Activated naive CD4-positive, alpha-beta T cell treated with anti-CD3 and anti-CD28 coated beads, Interleukin-2, amount 50 U/mL, for 72 hours (primary cell): Measurements from ENCODE around the gene TSPEAR. TPM values are rescaled to one million over a fixed set of nuclear protein-coding genes. Genes with fewer than 3 reads are reported as not detected.
"Not testable (repeated sequence)": the region's sequence is repeated elsewhere in the genome, so short reads cannot be mapped to it uniquely, and the experiment has no call there.

Source experiments
- ATAC-seq, 2 donors: fragments of 150-1000 bp; cut with Tn5 transposase; 2 replicates each; pipeline ENCODE4 v1.10.0; 2021; ENCODE audit warnings: mild to moderate bottlenecking in 2 of 2, moderate library complexity in 2 of 2
- DNase-seq, 2 donors: peaks; one replicate each; pipeline ENCODE4 v3.0.0; 2021 to 2022; ENCODE audit warnings: low spot score in 2 of 2
- H3K27ac Mint-ChIP-seq, 2 donors: one replicate each; pipeline ENCODE4 v1.8.0; 2022; ENCODE audit warnings: mild to moderate bottlenecking in 2 of 2, mixed read lengths in 2 of 2
- H3K36me3 Mint-ChIP-seq, 2 donors: one replicate each; pipeline ENCODE4 v1.8.0; 2022; ENCODE audit warnings: mixed read lengths in 2 of 2
- H3K9me3 Mint-ChIP-seq, 2 donors: one replicate each; pipeline ENCODE4 v1.8.0; 2022; ENCODE audit warnings: mixed read lengths in 2 of 2
- total RNA-seq, 2 donors: library from RNA; stranded (reverse); gene quantifications; one replicate each; pipeline ENCODE4 v1.2.3, GENCODE V29; 2022

The TSPEAR gene
- total RNA-seq, 2 donors from 2014 or later: not detected

DNA sequence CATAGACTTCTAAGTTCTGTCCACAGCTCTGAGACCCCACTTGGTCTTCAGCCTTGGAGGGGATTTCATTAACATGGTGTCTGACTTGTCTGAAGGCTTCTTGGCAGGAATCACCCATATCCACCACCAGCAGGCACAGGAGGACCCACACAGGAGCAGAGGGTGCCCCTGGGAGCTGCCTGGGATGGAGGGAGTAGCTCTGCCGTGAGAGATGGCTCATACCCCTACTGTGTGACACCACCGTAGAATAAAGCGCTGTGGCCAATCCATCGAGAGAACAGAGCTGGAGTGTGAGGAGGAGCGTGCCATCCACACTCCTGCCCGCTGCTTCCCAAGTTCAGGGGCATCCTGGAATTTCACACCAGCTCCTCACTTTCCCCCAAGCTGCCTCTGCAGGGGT lies 26.3 kb downstream of the TSPEAR start:
- not testable (repeated sequence) for ATAC-seq, DNase-seq, H3K9me3 Mint-ChIP-seq, H3K36me3 Mint-ChIP-seq, H3K27ac Mint-ChIP-seq

DNA sequence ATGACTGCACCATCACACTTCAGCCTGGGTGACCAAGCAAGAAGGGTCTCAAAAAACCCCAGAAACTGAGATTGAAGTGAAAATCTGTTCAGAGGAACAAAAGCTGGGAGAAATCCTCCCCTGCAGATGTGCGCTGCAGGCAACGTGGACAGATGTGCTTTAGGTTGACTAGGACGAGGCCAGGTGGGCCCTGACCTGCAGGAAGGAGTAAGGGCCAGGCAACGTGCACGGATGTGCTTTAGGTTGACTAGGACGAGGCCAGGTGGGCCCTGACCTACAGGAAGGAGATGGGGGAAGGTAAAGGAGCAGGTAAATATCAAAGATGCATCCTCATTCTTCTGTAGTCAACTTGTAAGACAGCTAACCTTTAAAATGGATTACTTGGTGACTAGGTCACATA lies 26.9 kb downstream of the TSPEAR start:
- H3K9me3 Mint-ChIP-seq: no peaks in the 10 kb centered on the region
- H3K27ac Mint-ChIP-seq: peak overlapping the region in 1 of 2 donors; percentile 7
- DNase-seq: no peak
- H3K36me3 Mint-ChIP-seq: no peaks in the 10 kb centered on the region
- no peak for ATAC-seq

- peak overlapping the region in 1 of 2 donors; percentile 7 for H3K27ac Mint-ChIP-seq
- DNase-seq (no peak), ATAC-seq (no peak)
- H3K36me3 Mint-ChIP-seq: no peaks in the 10 kb centered on the region
- no peaks in the 10 kb centered on the region for H3K9me3 Mint-ChIP-seq
Measured at GRCh38 chr21:44684077-44684476, 27.3 kb downstream of the TSPEAR start.

DNA sequence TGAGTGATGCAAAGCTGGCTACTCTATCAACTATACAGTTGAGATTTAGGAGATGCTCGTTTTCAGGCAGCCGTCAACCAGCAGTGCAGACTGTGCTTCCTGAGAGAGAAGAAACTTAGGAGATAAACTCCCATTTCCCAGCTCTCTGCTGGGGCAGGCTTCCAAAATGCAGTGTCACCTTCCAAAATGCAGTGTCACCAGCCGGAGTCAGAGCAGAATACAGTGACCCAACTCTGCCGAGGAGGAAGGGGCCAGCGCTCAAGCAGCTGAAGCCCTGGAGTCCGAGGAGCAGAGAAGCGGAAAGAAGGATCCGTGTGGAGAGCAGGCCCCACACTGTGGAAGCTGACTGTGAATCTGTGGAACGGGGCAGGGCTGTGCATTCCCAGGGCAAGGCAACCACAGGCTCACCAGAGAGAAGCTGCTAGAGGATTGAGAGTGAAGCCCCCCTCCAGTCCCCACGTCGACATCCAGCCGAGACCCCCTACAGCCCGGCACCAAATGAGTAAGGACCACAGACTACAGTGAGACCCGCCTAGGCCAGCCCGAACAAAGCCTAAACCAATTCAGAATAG lies 28.7 kb downstream of the TSPEAR start:
- DNase-seq (no peak), ATAC-seq (no peak)
- H3K36me3 Mint-ChIP-seq: no peaks in the 10 kb centered on the region
- H3K27ac Mint-ChIP-seq: peak overlapping the region in 1 of 2 donors; percentile 14
- no peaks in the 10 kb centered on the region for H3K9me3 Mint-ChIP-seq

GRCh38 chr21:44681861-44682579 lies 29.4 kb downstream of the TSPEAR start, which contains the start of gene KRTAP12-1:
Gene KRTAP12-1, minus strand, starts transcription at chr21:44682163. Its CDS starts 40 bp downstream, at chr21:44682123.
- ATAC-seq: no peak
- Mint-ChIP-seq H3K27ac (peak within 1 kb of the TSS; percentile 14 to 22), H3K9me3 (no peaks in the 10 kb centered on the region), H3K36me3 (no peaks in the 10 kb centered on the region)
- no peak for DNase-seq

- Mint-ChIP-seq H3K27ac (peak overlapping the region in 1 of 2 donors; percentile 22), H3K36me3 (no peaks in the 10 kb centered on the region), H3K9me3 (no peaks in the 10 kb centered on the region)
- no peak for DNase-seq
- no peak for ATAC-seq
Measured at GRCh38 chr21:44681152-44681551, 30.2 kb downstream of the TSPEAR start.

GRCh38 chr21:44677881-44678280 lies 33.5 kb downstream of the TSPEAR start:
- DNase-seq (no peak), ATAC-seq (no peak)
- Mint-ChIP-seq H3K27ac (no peak overlapping the region), H3K9me3 (peaks cover 6 to 7% of the 10 kb centered on the region in 2 donors), H3K36me3 (peaks cover 0 to 3% of the 10 kb centered on the region in 2 donors)

- Mint-ChIP-seq H3K27ac (no peak overlapping the region), H3K9me3 (peaks cover 16 to 20% of the 10 kb centered on the region in 2 donors), H3K36me3 (peaks cover 5 to 19% of the 10 kb centered on the region in 2 donors)
- ATAC-seq: no peak
- DNase-seq: no peak
Measured at GRCh38 chr21:44671911-44672310, 39.5 kb downstream of the TSPEAR start.

- peaks cover 5 to 19% of the 10 kb centered on the region in 2 donors for H3K36me3 Mint-ChIP-seq
- peaks cover 16 to 20% of the 10 kb centered on the region in 2 donors for H3K9me3 Mint-ChIP-seq
- no peak for DNase-seq
- no peak for ATAC-seq
- no peak overlapping the region for H3K27ac Mint-ChIP-seq
Measured at GRCh38 chr21:44670642-44671432, 40.5 kb downstream of the TSPEAR start.

DNA sequence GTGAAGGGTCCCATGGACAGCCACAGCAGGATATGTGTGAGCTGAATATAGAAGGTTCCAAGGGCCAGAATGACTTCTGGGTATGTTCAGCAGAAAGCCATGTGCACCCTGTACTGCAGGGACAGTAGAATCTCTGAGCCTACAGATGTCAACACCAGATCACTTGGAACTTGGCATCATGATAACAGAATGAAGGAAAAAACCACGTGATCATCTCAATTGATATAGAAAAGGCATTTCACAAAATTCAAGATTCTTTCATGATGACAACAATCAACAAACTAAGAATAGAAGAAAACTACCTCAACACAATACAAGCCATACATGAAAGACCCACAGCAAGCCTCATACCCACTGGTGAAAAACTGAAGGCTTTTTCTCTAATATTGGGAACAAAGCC lies 43.8 kb downstream of the TSPEAR start:
- DNase-seq (no peak), ATAC-seq (no peak)
- H3K27ac Mint-ChIP-seq: no peak overlapping the region
- peaks cover 6 to 12% of the 10 kb centered on the region in 2 donors for H3K9me3 Mint-ChIP-seq
- peaks cover 5 to 13% of the 10 kb centered on the region in 2 donors for H3K36me3 Mint-ChIP-seq

DNA sequence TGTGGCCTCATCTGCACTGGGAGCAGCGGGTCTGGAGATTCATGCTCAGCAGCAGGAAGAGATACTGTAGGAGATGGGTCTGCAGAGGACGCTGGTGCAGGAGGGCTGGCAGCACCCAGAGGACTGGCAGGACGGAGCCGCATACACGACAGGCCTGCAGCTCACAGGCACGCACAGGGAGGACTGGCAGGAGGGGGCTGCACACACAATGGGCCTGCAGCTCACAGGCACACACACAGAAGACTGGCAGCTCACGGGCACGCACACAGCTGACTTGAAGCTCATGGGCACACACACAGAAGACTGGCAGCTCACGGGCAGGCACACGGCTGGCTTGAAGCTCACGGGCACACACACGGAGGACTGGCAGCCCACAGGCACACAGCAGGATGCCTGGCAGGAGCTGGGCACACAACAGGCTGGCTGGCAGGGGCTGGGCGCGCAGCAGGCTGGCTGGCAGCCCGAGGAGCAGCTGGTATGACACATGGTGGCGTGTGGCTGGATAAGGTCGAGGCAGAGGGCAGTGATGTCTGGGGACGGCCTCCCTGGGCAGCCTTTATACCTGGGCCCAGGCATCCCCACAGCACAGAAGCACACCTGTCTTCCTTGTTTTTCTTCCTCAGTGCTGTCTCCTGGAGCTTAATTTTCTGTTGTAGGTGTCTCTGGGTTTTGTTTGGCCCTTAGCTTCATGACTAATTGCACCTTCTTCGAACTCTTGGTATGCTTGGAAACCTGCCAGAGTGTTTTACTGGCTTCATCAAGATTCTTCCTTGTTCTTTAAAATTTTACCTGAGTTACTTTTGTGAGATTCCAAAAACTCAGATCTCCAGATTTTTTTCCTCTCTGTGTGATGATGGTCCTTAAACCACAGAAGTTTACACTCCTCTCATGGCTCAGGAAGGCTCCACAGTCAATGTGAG lies 44.7 kb downstream of the TSPEAR start, which contains the start of gene KRTAP12-2:
KRTAP12-2 (minus strand) TSS at position 527 of the 920 bp plus-strand sequence; CDS start at position 486, 41 bp downstream.
- DNase-seq: no peak
- Mint-ChIP-seq H3K27ac (peak within 1 kb of the TSS in 1 of 2 donors; percentile 46), H3K36me3 (peaks cover under 1 to 15% of the 10 kb centered on the region in 2 donors), H3K9me3 (peaks cover 12 to 13% of the 10 kb centered on the region in 2 donors)
- ATAC-seq: no peak

DNA sequence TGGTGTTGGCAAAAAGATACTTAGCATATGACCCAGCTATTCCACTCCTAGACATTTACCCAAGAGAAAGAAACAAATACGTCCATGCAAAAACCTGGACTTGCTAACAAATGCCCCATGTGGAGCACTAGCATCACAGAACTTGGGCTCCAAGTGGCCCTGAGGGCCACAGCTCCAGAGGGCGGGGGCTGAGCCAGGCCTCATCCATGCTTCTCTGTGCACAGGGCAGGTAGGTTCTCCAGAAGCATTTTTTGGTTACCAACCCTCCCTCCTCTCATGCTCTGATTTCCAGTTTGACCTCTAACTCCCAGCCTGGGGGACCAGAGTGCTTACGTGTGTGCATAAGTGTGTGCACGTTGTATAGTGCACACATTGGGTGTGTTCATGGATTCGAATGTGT lies 46.7 kb downstream of the TSPEAR start:
- ATAC-seq (no peak), DNase-seq (no peak)
- Mint-ChIP-seq H3K36me3 (peaks cover 10 to 20% of the 10 kb centered on the region in 2 donors), H3K9me3 (peaks cover 6 to 22% of the 10 kb centered on the region in 2 donors), H3K27ac (no peak overlapping the region)

DNA sequence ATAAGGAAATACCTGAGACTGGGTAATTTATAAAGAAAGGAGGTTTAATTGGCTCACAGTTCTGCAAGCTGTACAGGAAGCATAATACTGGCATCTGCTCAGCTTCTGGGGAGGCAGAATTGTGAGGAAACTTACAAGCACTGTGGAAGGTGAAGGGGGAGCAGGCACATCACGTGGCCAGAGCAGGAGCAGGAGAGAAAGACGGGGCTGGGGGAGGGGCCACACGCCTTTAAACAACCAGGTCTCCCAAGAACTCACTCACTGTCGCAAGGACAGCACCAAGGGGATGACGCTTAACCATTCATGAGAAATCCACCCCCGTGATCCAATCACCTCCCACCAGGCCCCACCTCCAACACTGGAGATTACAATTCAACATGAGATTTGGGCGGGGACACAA lies 49.8 kb downstream of the TSPEAR start:
- not testable (repeated sequence) for H3K27ac Mint-ChIP-seq, DNase-seq, ATAC-seq
- peaks cover 23 to 32% of the 10 kb centered on the region in 2 donors for H3K36me3 Mint-ChIP-seq
- peaks cover 11 to 39% of the 10 kb centered on the region in 2 donors for H3K9me3 Mint-ChIP-seq

- Mint-ChIP-seq H3K9me3 (peaks cover 19 to 46% of the 10 kb centered on the region in 2 donors), H3K36me3 (peaks cover 31 to 49% of the 10 kb centered on the region in 2 donors), H3K27ac (no peak overlapping the region)
- peak in 1 of 2 donors; percentile 15 for ATAC-seq
- no peak for DNase-seq
Measured at GRCh38 chr21:44658913-44659595, 52.3 kb downstream of the TSPEAR start.

GRCh38 chr21:44658541-44658910 lies 52.8 kb downstream of the TSPEAR start:
- ATAC-seq: no peak
- H3K9me3 Mint-ChIP-seq: peaks cover 19 to 51% of the 10 kb centered on the region in 2 donors
- H3K36me3 Mint-ChIP-seq: peaks cover 31 to 55% of the 10 kb centered on the region in 2 donors
- no peak for DNase-seq
- peak overlapping the region in 1 of 2 donors; percentile 74 for H3K27ac Mint-ChIP-seq
